Chondrocyte (in vitro differentiated cells): Measurements from ENCODE around the gene TRIM58. TPM values are rescaled to one million over a fixed set of nuclear protein-coding genes. Genes with fewer than 3 reads are reported as not detected.

Experiments used
- DNase-seq: peaks from one replicate; pipeline ENCODE4 v3.0.0; 2021; ENCODE audit warnings: mixed read lengths, low spot score
- H3K27ac Mint-ChIP-seq: one replicate; pipeline ENCODE4 v1.8.0; 2021; ENCODE audit warnings: mild to moderate bottlenecking, moderate library complexity, mixed read lengths; ENCODE audit not compliant: unreplicated experiment
- H3K27me3 Mint-ChIP-seq: 2 replicates; pipeline ENCODE4 v1.8.0; 2021; ENCODE audit warnings: low read depth, mixed read lengths
- H3K36me3 Mint-ChIP-seq: 2 replicates; pipeline ENCODE4 v1.8.0; 2021; ENCODE audit warnings: low read depth, mixed read lengths
- H3K4me1 Mint-ChIP-seq: 2 replicates; pipeline ENCODE4 v1.8.0; 2021; ENCODE audit warnings: low read depth, mild to moderate bottlenecking, mixed read lengths
- H3K4me3 Mint-ChIP-seq: one replicate; pipeline ENCODE4 v1.8.0; 2021; ENCODE audit warnings: mild to moderate bottlenecking, moderate library complexity, mixed read lengths; ENCODE audit not compliant: unreplicated experiment
- H3K9me3 Mint-ChIP-seq: 2 replicates; pipeline ENCODE4 v1.8.0; 2021; ENCODE audit warnings: low read depth, mixed read lengths
- CTCF ChIP-seq: fragments of 200-600 bp; sonication (generic); IDR thresholded peaks from 2 replicates; pipeline ENCODE4 v1.5.0; 2021; ENCODE audit warnings: antibody characterized with exemption, mild to moderate bottlenecking, moderate library complexity
- total RNA-seq: library from RNA; stranded (reverse); gene quantifications from 3 replicates; pipeline ENCODE4 v1.2.1, GENCODE V29; 2021

Gene TRIM58
- total RNA-seq, 1 donor from 2014 or later = 0.70 TPM

GRCh38 chr1:247905181-247905580, 48.2 kb downstream of the TRIM58 start:
- Mint-ChIP-seq H3K9me3 (peaks cover 32% of the 10 kb centered on the region), H3K36me3 (no peaks in the 10 kb centered on the region), H3K4me3 (no peak overlapping the region), H3K27ac (no peak overlapping the region), H3K27me3 (no peaks in the 10 kb centered on the region), H3K4me1 (peaks cover 7% of the 10 kb centered on the region)
- no peak for DNase-seq
- no peak for TF ChIP-seq CTCF

- H3K4me3 Mint-ChIP-seq = no peak overlapping the region
- peaks cover 7% of the 10 kb centered on the region for H3K4me1 Mint-ChIP-seq
- H3K9me3 Mint-ChIP-seq = peaks cover 38% of the 10 kb centered on the region
Measured at GRCh38 chr1:247905910-247906503, 49.0 kb downstream of the TRIM58 start.

GRCh38 chr1:247906504-247907047, 49.6 kb downstream of the TRIM58 start:
- peak overlapping the region; percentile 5 for H3K27ac Mint-ChIP-seq
- H3K27me3 Mint-ChIP-seq = no peaks in the 10 kb centered on the region
- peaks cover 37% of the 10 kb centered on the region for H3K9me3 Mint-ChIP-seq

More at GRCh38 chr1:247905910-247906503, 49.0 kb downstream of the TRIM58 start:
- DNase-seq = no peak
- Mint-ChIP-seq H3K27me3 (no peaks in the 10 kb centered on the region), H3K27ac (no peak overlapping the region), H3K36me3 (no peaks in the 10 kb centered on the region)
- no peak for TF ChIP-seq CTCF

GRCh38 chr1:247908766-247909165, 51.8 kb downstream of the TRIM58 start:
- Mint-ChIP-seq H3K4me1 (peaks cover 7% of the 10 kb centered on the region), H3K4me3 (no peak overlapping the region), H3K9me3 (peaks cover 38% of the 10 kb centered on the region)

More at GRCh38 chr1:247906504-247907047, 49.6 kb downstream of the TRIM58 start:
- DNase-seq = no peak
- no peak for TF ChIP-seq CTCF
- Mint-ChIP-seq H3K4me1 (peaks cover 7% of the 10 kb centered on the region), H3K36me3 (no peaks in the 10 kb centered on the region), H3K4me3 (no peak overlapping the region)

DNA sequence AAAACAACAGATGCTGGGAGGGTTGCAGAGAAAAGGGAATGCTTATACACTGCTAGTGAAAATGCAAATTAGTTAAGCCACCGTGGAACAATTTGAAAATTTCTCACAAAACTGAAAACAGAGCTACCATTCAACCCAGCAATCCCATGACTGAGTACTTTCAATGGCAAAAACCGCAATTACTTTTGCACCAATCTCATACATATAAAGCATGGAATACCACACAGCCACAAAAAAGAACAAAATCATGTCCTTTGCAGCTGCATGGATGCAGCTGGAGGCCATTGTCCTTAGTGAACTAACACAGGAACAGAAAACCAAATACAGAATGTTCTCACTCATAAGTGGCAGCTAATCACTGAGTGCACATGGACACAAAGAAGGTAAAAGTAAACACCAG, 56.8 kb downstream of the TRIM58 start:
- no peak for TF ChIP-seq CTCF
- Mint-ChIP-seq H3K4me1 (no peaks in the 10 kb centered on the region), H3K27me3 (no peaks in the 10 kb centered on the region), H3K9me3 (peaks cover 33% of the 10 kb centered on the region), H3K4me3 (no peak overlapping the region), H3K36me3 (no peaks in the 10 kb centered on the region), H3K27ac (no peak overlapping the region)
- no peak for DNase-seq

More at GRCh38 chr1:247908766-247909165, 51.8 kb downstream of the TRIM58 start:
- H3K36me3 Mint-ChIP-seq = no peaks in the 10 kb centered on the region
- no peak for DNase-seq
- no peak overlapping the region for H3K27ac Mint-ChIP-seq
- no peaks in the 10 kb centered on the region for H3K27me3 Mint-ChIP-seq
- no peak for TF ChIP-seq CTCF
